GM12878 (cell line): Measurements from ENCODE around the gene MAB21L1. TPM values are rescaled to one million over a fixed set of nuclear protein-coding genes. Genes with fewer than 3 reads are reported as not detected.

ENCODE experiments used
- ATAC-seq: fragments of 200-7000 bp; cut with Tn5 transposase; 3 replicates; pipeline ENCODE4 v1.9.1; 2020; ENCODE audit warnings: mild to moderate bottlenecking, moderate library complexity
- BruUV-seq: library from RNA; stranded (reverse); fragments of 400-500 nt; replicated peaks from 2 replicates; lab custom pipeline; 2021; lab: Mats Ljungman, UMichigan
- CTCF ChIA-PET: fragments of 300-600 bp; sonication (Branson Sonifier 250); formaldehyde crosslinking; extraction: SDS; loops from one replicate; lab custom pipeline; 2021; ENCODE audit warnings: inconsistent platforms; lab: Yijun Ruan, JAX
- POLR2A ChIA-PET: fragments of 350-600 bp; formaldehyde crosslinking; extraction: SDS; loops from one replicate; lab custom pipeline; 2021; ENCODE audit warnings: inconsistent platforms; lab: Charles Lee
- RAD21 ChIA-PET: fragments of 300-600 bp; sonication (Branson Sonifier 250); formaldehyde crosslinking; loops from one replicate; lab custom pipeline; 2023; ENCODE audit warnings: antibody characterized with exemption; ENCODE audit not compliant: unreplicated experiment; lab: Charles Lee
- SMC1A ChIA-PET: fragments of 300-600 bp; sonication (Branson Sonifier 250); formaldehyde crosslinking; loops from one replicate; lab custom pipeline; 2023; ENCODE audit not compliant: unreplicated experiment, uncharacterized antibody; lab: Charles Lee
- DNase-seq: peaks from one replicate; pipeline ENCODE4 v3.0.0-alpha.2; 2011; ENCODE audit warnings: low read depth, low spot score
- FAIRE-seq: peaks from 3 replicates; lab custom pipeline; 2011; peaks lifted over from hg19 to GRCh38; lab: Jason Lieb, UNC
- H2AFZ ChIP-seq: 2 replicates; pipeline ENCODE4 v1.6.0; 2011; ENCODE audit warnings: low read depth, low read length, control low read depth; ENCODE audit not compliant: control insufficient read depth
- H3K27ac ChIP-seq: 2 replicates; pipeline ENCODE4 v1.5.1; 2011; ENCODE audit warnings: control low read depth; ENCODE audit not compliant: control insufficient read depth, insufficient read depth
- H3K27me3 ChIP-seq, 2 experiments: replicated peaks in 1 of 2; 2 replicates each; pipeline versions ENCODE4 v1.6.0 to v1.6.1; 2011; ENCODE audit warnings: low read length in 1 of 2; ENCODE audit not compliant: control insufficient read depth in 2 of 2, insufficient read depth in 2 of 2
- H3K36me3 ChIP-seq, 2 experiments: 2 replicates each; pipeline ENCODE4 v1.5.1; 2011; ENCODE audit warnings: low read length in 1 of 2; ENCODE audit not compliant: control insufficient read depth in 2 of 2, insufficient read depth in 2 of 2
- H3K4me1 ChIP-seq: 2 replicates; pipeline ENCODE4 v1.6.1; 2011; ENCODE audit warnings: mild to moderate bottlenecking, low read length, moderate library complexity, mixed read lengths; ENCODE audit not compliant: control insufficient read depth, insufficient read depth
- H3K4me2 ChIP-seq: 2 replicates; pipeline ENCODE4 v1.6.0; 2011; ENCODE audit warnings: control low read depth; ENCODE audit not compliant: control insufficient read depth, insufficient read depth
- H3K4me3 ChIP-seq: fragments of 200-600 bp; sonication (generic); 2 replicates; pipeline ENCODE4 v1.5.1; 2016
- H3K79me2 ChIP-seq: 2 replicates; pipeline ENCODE4 v1.6.0; 2011; ENCODE audit warnings: low read length; ENCODE audit not compliant: control insufficient read depth, insufficient read depth
- H3K9ac ChIP-seq: 2 replicates; pipeline ENCODE4 v1.8.0; 2011; ENCODE audit warnings: low read length, control low read depth, mixed read lengths; ENCODE audit not compliant: control insufficient read depth, insufficient read depth
- H3K9me3 ChIP-seq: replicated peaks from 3 replicates; pipeline ENCODE4 v1.5.1; 2011; ENCODE audit warnings: mild to moderate bottlenecking, low read length; ENCODE audit not compliant: control insufficient read depth, insufficient read depth
- H4K20me1 ChIP-seq: 2 replicates; pipeline ENCODE4 v1.6.0; 2011; ENCODE audit not compliant: control insufficient read depth, insufficient read depth
- ATF2 ChIP-seq: IDR thresholded peaks from 2 replicates; pipeline ENCODE4 v1.6.1; 2012; ENCODE audit warnings: low read length, inconsistent platforms
- CBX5 ChIP-seq: sonication (generic); IDR thresholded peaks from 2 replicates; pipeline ENCODE4 v1.6.1; 2016; ENCODE audit warnings: low read depth, moderate library complexity, mild to moderate bottlenecking, inconsistent platforms
- IRF3 ChIP-seq: fragments of 450-650 bp; IDR thresholded peaks from 2 replicates; pipeline ENCODE4 v1.6.1; 2014; ENCODE audit warnings: mild to moderate bottlenecking
- JUNB ChIP-seq: IDR thresholded peaks from 2 replicates; pipeline ENCODE4 v1.6.1; 2016; ENCODE audit warnings: antibody characterized with exemption, mild to moderate bottlenecking
- JUND ChIP-seq: IDR thresholded peaks from 2 replicates; pipeline ENCODE4 v1.6.1; 2012; ENCODE audit warnings: low read depth, mild to moderate bottlenecking, low read length, improper control_type of control experiment, moderate library complexity
- NBN ChIP-seq: fragments of 450-650 bp; IDR thresholded peaks from 2 replicates; pipeline ENCODE4 v1.6.1; 2016
- PAX5 ChIP-seq: IDR thresholded peaks from 2 replicates; pipeline ENCODE4 v1.6.1; 2011; ENCODE audit warnings: low read depth, low read length, borderline replicate concordance
- PAX8 ChIP-seq: fragments of 450-650 bp; IDR thresholded peaks from 2 replicates; pipeline ENCODE4 v1.6.1; 2017; ENCODE audit warnings: mild to moderate bottlenecking, moderate library complexity
- POLR2AphosphoS2 ChIP-seq: IDR thresholded peaks from 2 replicates; pipeline ENCODE4 v1.6.1; 2011; ENCODE audit warnings: low read depth, mild to moderate bottlenecking, low read length, improper control_type of control experiment, moderate library complexity
- RAD51 ChIP-seq: fragments of 450-650 bp; IDR thresholded peaks from 2 replicates; pipeline ENCODE4 v1.6.1; 2016; ENCODE audit warnings: moderate library complexity, mild to moderate bottlenecking, inconsistent platforms
- SPI1 ChIP-seq: IDR thresholded peaks from 2 replicates; pipeline ENCODE4 v1.6.1; 2011; ENCODE audit warnings: low read depth, mild to moderate bottlenecking, low read length, moderate library complexity, borderline replicate concordance; ENCODE audit not compliant: insufficient read depth
- ZNF592 ChIP-seq: fragments of 450-650 bp; IDR thresholded peaks from 2 replicates; pipeline ENCODE4 v1.6.1; 2017; ENCODE audit warnings: mild to moderate bottlenecking, moderate library complexity
- WGBS: methylation state at CpG from one replicate; pipeline ENCODE4 v1.1.6; 2016; ENCODE audit warnings: low lambda C conversion rate; ENCODE audit not compliant: insufficient replicate concordance, insufficient coverage; ENCODE audit errors: missing lambda C conversion rate; 5-methylcytosine and 5-hydroxymethylcytosine counted together
- in situ Hi-C: fragments of 300-500 bp; cut with MboI; formaldehyde crosslinking; loops from 9 replicates; pipeline ENCODE4 v1.14.3; 2018; ENCODE audit warnings: mixed read lengths
- intact Hi-C: fragments of 100-400 bp; cut with micrococcal nuclease; formaldehyde crosslinking; loops from one replicate; pipeline ENCODE4 v1.14.2; 2022; ENCODE audit not compliant: unreplicated experiment
- polyA plus RNA-seq, 11 experiments: library from polyadenylated mRNA; depleted of rRNA in 4 of 11; unstranded in 6 of 11; stranded (reverse) in 5 of 11; fragments of >200 nt; fragmentation: Nextera tagmentation in 4 of 11; fragmentation: Illumina TruSeq in 1 of 11; extraction: Ambion mirVana in 4 of 11; extraction: Trizol in 1 of 11; gene quantifications; 1 replicate in 1 of 11; 2 replicates in 10 of 11; pipeline versions ENCODE4 v1.2.1 to v1.2.3, GENCODE V29; 2011 to 2016; ENCODE audit warnings: inconsistent platforms in 2 of 11, missing spikeins in 2 of 11, low read depth in 1 of 11
- total RNA-seq, 4 experiments: library from RNA; depleted of rRNA in 3 of 4; stranded (reverse); fragments of >200 nt in 3 of 4; fragmentation: Illumina TruSeq in 1 of 4; extraction: Trizol in 1 of 4; gene quantifications; 2 replicates each; pipeline versions ENCODE4 v1.2.1 to v1.2.3, GENCODE V29; 2013 to 2021
- TF ChIP-seq, protein P1 (sequence below): IDR thresholded peaks from 2 replicates; pipeline ENCODE4 v1.6.1; 2011; ENCODE audit warnings: borderline replicate concordance, low read depth, mild to moderate bottlenecking, moderate library complexity, low read length; ENCODE audit not compliant: insufficient read depth, poor library complexity, severe bottlenecking

MAB21L1 gene
- total and polyA plus RNA-seq, 10 of the 15 experiments (the other 5 are each of a cell fraction or from before 2014, with no cell fraction given) = 0.01 to 0.05 TPM; not detected in 8

GRCh38 chr13:35472323-35472881 is 4.1 kb downstream of the MAB21L1 start:
- CTCF ChIA-PET = no interaction called here
- SMC1A ChIA-PET = no interaction called here
- no TSS peak for BruUV-seq
- TF ChIP-seq JUNB (no peak), POLR2AphosphoS2 (no peak), CBX5 (no peak), JUND (no peak), ZNF592 (no peak), PAX8 (no peak), SPI1 (no peak), IRF3 (no peak), ATF2 (no peak), RAD51 (no peak), PAX5 (no peak), NBN (no peak)
- TF ChIP-seq, protein P1, sequence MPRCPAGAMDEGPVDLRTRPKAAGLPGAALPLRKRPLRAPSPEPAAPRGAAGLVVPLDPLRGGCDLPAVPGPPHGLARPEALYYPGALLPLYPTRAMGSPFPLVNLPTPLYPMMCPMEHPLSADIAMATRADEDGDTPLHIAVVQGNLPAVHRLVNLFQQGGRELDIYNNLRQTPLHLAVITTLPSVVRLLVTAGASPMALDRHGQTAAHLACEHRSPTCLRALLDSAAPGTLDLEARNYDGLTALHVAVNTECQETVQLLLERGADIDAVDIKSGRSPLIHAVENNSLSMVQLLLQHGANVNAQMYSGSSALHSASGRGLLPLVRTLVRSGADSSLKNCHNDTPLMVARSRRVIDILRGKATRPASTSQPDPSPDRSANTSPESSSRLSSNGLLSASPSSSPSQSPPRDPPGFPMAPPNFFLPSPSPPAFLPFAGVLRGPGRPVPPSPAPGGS = no peak

More at GRCh38 chr13:35472323-35472881, 4.1 kb downstream of the MAB21L1 start:
- no peaks in the 10 kb centered on the region for H3K4me1 ChIP-seq
- no peak overlapping the region for H3K27ac ChIP-seq
- no peak overlapping the region for H3K9ac ChIP-seq
- POLR2A ChIA-PET = no interaction called here
- ATAC-seq (no peak), FAIRE-seq (no peak), DNase-seq (no peak)
- WGBS = 28% methylated on average over 7 of the region's 7 CpGs
- RAD21 ChIA-PET = no interaction called here
- no peaks in the 10 kb centered on the region for H3K79me2 ChIP-seq
- no peak overlapping the region for H2AFZ ChIP-seq
- intact Hi-C loops (no loop called here), in situ Hi-C loops (no loop called here)
- no peak overlapping the region for H3K4me2 ChIP-seq
- H3K27me3 ChIP-seq = peaks cover 11 to 29% of the 10 kb centered on the region in 2 experiments
- no peak overlapping the region for H3K4me3 ChIP-seq
- H3K36me3 ChIP-seq = no peaks in the 10 kb centered on the region
- no peaks in the 10 kb centered on the region; the same call in 2 of the 3 replicates for H3K9me3 ChIP-seq
- no peaks in the 10 kb centered on the region for H4K20me1 ChIP-seq
